NOMO-1 (cell line): Measurements from ENCODE around the gene ENTPD1.
"Not testable (repeated sequence)": the region's sequence is repeated elsewhere in the genome, so short reads cannot be mapped to it uniquely, and the experiment has no call there.

Source experiments
- DNase-seq, 2 experiments: peaks; one replicate each; lab custom pipeline; 2025; ENCODE audit not compliant: unreplicated experiment in 2 of 2; lab: John Stamatoyannopoulos, UW

The ENTPD1 gene

GRCh38 chr10:95906677-95907455 is 150.9 kb downstream of the ENTPD1 start:
- DNase-seq = peak; percentile 54 to 76

- peak; percentile 68 to 71 for DNase-seq
Observed at GRCh38 chr10:95907456-95908253, 151.7 kb downstream of the ENTPD1 start, which contains the start of gene CC2D2B. TSS of gene CC2D2B (plus strand) at chr10:95907975. CDS start at chr10:95911324, 3,349 bp downstream.

- no peak for DNase-seq
Observed at GRCh38 chr10:95908450-95908849, 152.5 kb downstream of the ENTPD1 start.

DNA sequence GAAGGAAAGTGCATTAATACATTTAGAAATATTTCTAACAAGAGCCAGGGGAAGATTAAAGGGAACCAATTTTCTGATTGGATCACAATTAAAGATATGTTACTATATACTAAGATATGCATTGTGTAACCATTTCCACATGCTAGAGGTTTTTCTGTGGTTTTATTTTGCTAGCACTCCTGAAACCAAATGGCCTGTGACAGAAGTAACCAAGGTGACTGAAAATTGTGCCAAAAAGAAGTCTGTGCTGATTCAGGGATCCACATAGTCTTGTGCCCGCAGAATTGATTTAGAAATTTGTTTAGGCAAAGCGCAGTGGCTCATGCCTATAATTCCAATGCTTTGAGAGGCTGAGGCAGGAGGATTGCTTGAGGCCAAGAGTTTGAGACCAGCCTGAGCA is 153.6 kb downstream of the ENTPD1 start:
- no peak for DNase-seq

DNA sequence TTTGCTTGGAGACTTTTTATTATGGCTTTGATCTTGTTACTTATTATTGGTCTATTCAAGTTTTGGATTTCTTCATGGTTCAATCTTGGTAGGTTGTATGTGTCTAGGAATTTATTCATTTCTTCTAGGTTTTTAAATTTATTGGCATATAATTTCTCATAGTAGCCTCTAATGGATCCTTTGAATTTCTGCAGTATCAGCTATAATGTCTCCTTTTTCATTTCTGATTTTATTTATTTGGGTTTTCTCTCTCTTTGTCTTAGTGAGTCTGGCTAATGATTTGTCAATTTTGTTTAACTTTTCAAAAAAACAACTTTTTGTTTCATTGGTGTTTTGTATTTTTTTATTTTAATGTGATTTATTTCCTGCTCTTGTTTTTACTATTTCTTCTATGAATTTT is 160.1 kb downstream of the ENTPD1 start:
- DNase-seq = not testable (repeated sequence)
